Adipose tissue (tissue), 3 donors: Measurements from ENCODE around the gene SPEM2. TPM values are rescaled to one million over a fixed set of nuclear protein-coding genes. Genes with fewer than 3 reads are reported as not detected.

Source experiments
- H3K27ac ChIP-seq: one replicate; pipeline ENCODE4 v1.5.1; 2013; ENCODE audit warnings: low read depth, low read length
- WGBS, 3 donors: extraction: QIAGEN DNeasy Blood & Tissue Kit; methylation state at CpG; one replicate each; pipeline ENCODE4 v1.1.7; 2013; 5-methylcytosine and 5-hydroxymethylcytosine counted together
- polyA plus RNA-seq, 3 donors: library from polyadenylated mRNA; stranded (reverse); fragments of 200-250 nt; gene quantifications; one replicate each; pipeline ENCODE4 v1.2.3, GENCODE V29; 2013
- donor health status: healthy with polysubstance abuse.
- donor health status: Bipolar disorder and iron deficiency.
- donor health status: healthy.

SPEM2 gene
- not detected for polyA plus RNA-seq

- WGBS, 3 donors, result 71 to 85% (median 78%) methylated on average over 7 of the region's 7 CpGs
These were observed at the start of gene SPEM2 for GRCh38 chr17:7425316-7425715. Gene SPEM2, plus strand, starts transcription at chr17:7425616. Its CDS starts 73 bp downstream, at chr17:7425689.

GRCh38 chr17:7379134-7379533 is 46.3 kb upstream of the SPEM2 start:
- no peak overlapping the region for H3K27ac ChIP-seq
- 96 to 98% (median 98%) methylated on average over 3 of the region's 3 CpGs for WGBS, 3 donors

More at GRCh38 chr17:7425316-7425715, at the start of gene SPEM2:
- no peak within 1 kb of the TSS for H3K27ac ChIP-seq

GRCh38 chr17:7380321-7380720 is 45.1 kb upstream of the SPEM2 start:
- WGBS, 3 donors, result 11 to 32% (median 30%) methylated on average over 7 of the region's 7 CpGs
- no peak overlapping the region for H3K27ac ChIP-seq

- no peak within 1 kb of the TSS for H3K27ac ChIP-seq
- 4 to 5% (median 5%) methylated on average over 31 to 52 of the region's 52 CpGs for WGBS, 3 donors
These were observed 44.3 kb upstream of the SPEM2 start, which contains the start of gene TNK1 for GRCh38 chr17:7380855-7381683. Gene TNK1, plus strand, starts transcription at chr17:7381089. Its CDS starts 1,838 bp downstream, at chr17:7382927.

GRCh38 chr17:7382901-7383300 is 42.5 kb upstream of the SPEM2 start:
- 90 to 93% (median 91%) methylated on average over 10 of the region's 10 CpGs for WGBS, 3 donors
- H3K27ac ChIP-seq, result no peak overlapping the region

- H3K27ac ChIP-seq, result no peak overlapping the region
- 76 to 88% (median 84%) methylated on average over 11 of the region's 11 CpGs for WGBS, 3 donors
These were observed 42.1 kb upstream of the SPEM2 start for GRCh38 chr17:7383371-7383741.

- no peak overlapping the region for H3K27ac ChIP-seq
- WGBS, 3 donors, result 12 to 66% (median 14%) methylated on average over 56 to 65 of the region's 65 CpGs
These were observed 41.5 kb upstream of the SPEM2 start for GRCh38 chr17:7383742-7384488.

GRCh38 chr17:7384489-7385081 is 40.8 kb upstream of the SPEM2 start:
- H3K27ac ChIP-seq, result no peak overlapping the region
- WGBS, 3 donors, result 51 to 81% (median 60%) methylated on average over 21 to 23 of the region's 23 CpGs

- no peak overlapping the region for H3K27ac ChIP-seq
- WGBS, 3 donors, result 95 to 98% (median 97%) methylated on average over 10 of the region's 10 CpGs
These were observed 36.6 kb upstream of the SPEM2 start for GRCh38 chr17:7388856-7389255.

GRCh38 chr17:7389924-7390910 is 35.2 kb upstream of the SPEM2 start:
- no peak overlapping the region for H3K27ac ChIP-seq
- WGBS, 3 donors, result 86 to 91% (median 90%) methylated on average over 19 of the region's 19 CpGs

- H3K27ac ChIP-seq, result no peak overlapping the region
- 32 to 85% (median 46%) methylated on average over 2 of the region's 2 CpGs for WGBS, 3 donors
These were observed 34.1 kb upstream of the SPEM2 start for GRCh38 chr17:7391307-7391706.

- H3K27ac ChIP-seq, result no peak overlapping the region
- WGBS, 3 donors, result 75 to 78% (median 78%) methylated on average over 39 to 42 of the region's 42 CpGs
These were observed 32.5 kb upstream of the SPEM2 start for GRCh38 chr17:7392696-7393612.

- H3K27ac ChIP-seq, result no peak overlapping the region
- WGBS, 3 donors, result 6 to 10% (median 7%) methylated on average over 44 to 48 of the region's 48 CpGs
These were observed 31.6 kb upstream of the SPEM2 start for GRCh38 chr17:7393613-7394451.

- WGBS, 3 donors, result 0 to 1% (median 0%) methylated on average over 45 to 71 of the region's 71 CpGs
- no peak within 1 kb of the TSS for H3K27ac ChIP-seq
These were observed 30.8 kb upstream of the SPEM2 start, which contains the start of gene PLSCR3 for GRCh38 chr17:7394452-7395191. Gene PLSCR3, minus strand, starts transcription at chr17:7394525. Its CDS starts 415 bp downstream, at chr17:7394110.

GRCh38 chr17:7396147-7396546 is 29.3 kb upstream of the SPEM2 start:
- 85 to 90% (median 86%) methylated on average over 4 of the region's 4 CpGs for WGBS, 3 donors
- no peak overlapping the region for H3K27ac ChIP-seq
